IMR-90 (cell line): ENCODE measurements around the gene FBXO40.

Experiments
- CTCF ChIP-seq: conservative IDR thresholded peaks from 2 replicates; pipeline ENCODE4 v1.5.1; 2012; ENCODE audit warnings: mild to moderate bottlenecking, low read depth, low read length, improper control_type of control experiment
- POLR2A ChIP-seq: IDR thresholded peaks from 2 replicates; pipeline ENCODE4 v1.6.1; 2012; ENCODE audit warnings: mild to moderate bottlenecking, low read depth, low read length

- no peak for TF ChIP-seq POLR2A
- TF ChIP-seq CTCF: no peak
These were observed at the start of gene FBXO40 for GRCh38 chr3:121592856-121593702.
